HG03442 (cell line): ENCODE results near the gene AASDH.

Experiments
- ATAC-seq: cut with Tn5 transposase; IDR thresholded peaks from one replicate; pipeline ENCODE4 v1.9.1; 2021; ENCODE audit warnings: mild to moderate bottlenecking, moderate library complexity; ENCODE audit not compliant: unreplicated experiment

The AASDH gene

DNA sequence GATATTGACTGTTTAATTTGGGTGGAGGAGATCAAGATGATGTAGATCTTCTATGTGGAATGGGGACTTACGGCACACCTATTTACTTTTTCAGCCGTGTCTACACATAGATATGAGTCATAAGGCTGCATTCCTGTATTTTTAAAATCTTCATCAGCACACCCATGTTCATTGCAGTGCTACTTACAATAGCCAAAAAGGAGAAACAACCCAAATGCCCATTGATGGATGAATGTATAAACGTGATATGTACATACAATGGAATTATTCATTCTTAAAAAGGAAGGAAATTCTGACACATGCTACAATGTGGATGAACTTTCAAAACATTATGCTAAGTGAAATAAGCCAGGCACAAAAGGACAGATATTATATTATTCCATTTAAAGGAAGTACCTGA is 98.6 kb downstream of the AASDH start:
- ATAC-seq: no peak
